ENCODE data around the gene AP1G2. TPM values are rescaled to one million over a fixed set of nuclear protein-coding genes. Genes with fewer than 3 reads are reported as not detected.

The AP1G2 gene
- total and polyA plus RNA-seq, 2 of the 13 experiments (the other 11 are each of a cell fraction or from before 2014, with no cell fraction given): 96.9 to 611 TPM

DNA sequence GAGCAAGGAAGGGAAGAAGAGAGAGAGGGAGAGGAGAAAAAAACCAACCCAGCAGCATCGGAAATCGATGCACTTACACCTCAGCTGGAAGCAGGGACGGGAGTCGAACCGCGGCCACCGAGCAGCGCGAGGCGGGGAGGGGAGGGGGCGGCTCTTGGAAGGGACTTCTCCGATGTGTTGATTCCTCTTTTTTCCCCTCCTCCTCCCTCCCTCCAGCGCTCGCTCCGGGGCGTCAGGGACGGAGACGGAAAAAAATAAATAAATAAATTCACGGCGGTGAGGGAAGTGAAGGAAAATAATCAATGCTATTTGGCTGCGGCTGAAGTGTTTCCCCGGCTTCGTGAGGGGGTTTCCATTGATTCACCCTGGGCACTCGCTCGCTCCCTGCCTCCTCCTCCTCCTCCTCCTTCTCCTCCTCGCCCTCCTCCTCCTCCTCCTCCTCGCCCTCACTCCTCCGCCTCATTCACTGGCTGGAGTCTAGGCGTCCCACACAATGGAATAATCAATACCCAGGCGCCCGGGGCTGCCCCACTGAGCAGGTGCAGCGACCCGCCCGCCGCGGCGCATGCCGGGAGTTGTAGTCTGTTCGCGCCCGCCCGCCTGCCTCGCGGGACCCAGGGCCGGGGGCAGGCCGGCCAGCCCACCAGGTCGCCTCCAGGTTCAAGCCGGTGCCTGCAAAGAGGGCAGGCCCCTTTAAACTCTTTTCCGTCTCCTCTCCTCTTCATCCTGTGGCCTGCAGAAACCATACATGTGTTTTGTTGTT lies 16.1 kb downstream of the AP1G2 start, which contains the start of gene ZFHX2 (continued):
- TF ChIP-seq, protein P1, sequence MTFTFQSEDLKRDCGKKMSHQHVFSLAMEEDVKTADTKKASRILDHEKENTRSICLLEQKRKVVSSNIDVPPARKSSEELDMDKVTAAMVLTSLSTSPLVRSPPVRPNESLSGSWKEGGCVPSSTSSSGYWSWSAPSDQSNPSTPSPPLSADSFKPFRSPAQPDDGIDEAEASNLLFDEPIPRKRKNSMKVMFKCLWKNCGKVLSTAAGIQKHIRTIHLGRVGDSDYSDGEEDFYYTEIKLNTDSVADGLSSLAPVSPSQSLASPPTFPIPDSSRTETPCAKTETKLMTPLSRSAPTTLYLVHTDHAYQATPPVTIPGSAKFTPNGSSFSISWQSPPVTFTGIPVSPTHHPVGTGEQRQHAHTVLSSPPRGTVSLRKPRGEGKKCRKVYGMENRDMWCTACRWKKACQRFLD (CRISPR knock-in tag; IDR thresholded peaks at IDR 0.05; ENCODE audit: borderline replicate concordance): peak; percentile 24; the same call in 1 of the 2 replicates
- TF ChIP-seq POLR2G (IDR thresholded peaks at IDR 0.05; ENCODE audit: low read depth, low read length) (peak; percentile 95), SIN3A (IDR thresholded peaks at IDR 0.05; ENCODE audit: borderline replicate concordance, low read depth, low read length) (peak; percentile 94; the same call in 1 of the 2 replicates), HDAC1 (CRISPR knock-in tag; IDR thresholded peaks at IDR 0.05) (peak; percentile 98), PTBP1 (IDR thresholded peaks at IDR 0.05; ENCODE audit: low read depth, low read length, poor library complexity, severe bottlenecking) (peak; percentile 89), ZNF160 (CRISPR knock-in tag; IDR thresholded peaks at IDR 0.05) (peak; percentile 63; the same call in 1 of the 2 replicates), FOXJ3 (CRISPR knock-in tag; IDR thresholded peaks at IDR 0.05; ENCODE audit: borderline replicate concordance) (no peak), SNAPC2 (CRISPR knock-in tag; IDR thresholded peaks at IDR 0.05) (no peak), IRF2 (CRISPR knock-in tag; IDR thresholded peaks at IDR 0.05) (peak; percentile 86), ZBTB1 (CRISPR knock-in tag; IDR thresholded peaks at IDR 0.05; ENCODE audit: borderline replicate concordance) (peak; percentile 33; the same call in 1 of the 2 replicates), ZSCAN31 (CRISPR knock-in tag; IDR thresholded peaks at IDR 0.05; ENCODE audit: low read depth) (peak; percentile 88), RFX1 (IDR thresholded peaks at IDR 0.05) (no peak), GZF1 (CRISPR knock-in tag; IDR thresholded peaks at IDR 0.05) (peak; percentile 69; the same call in 1 of the 2 replicates), NBN (conservative IDR thresholded peaks at IDR 0.05) (no peak), SNRNP70 (IDR thresholded peaks at IDR 0.05; ENCODE audit: low read depth, low read length) (no peak)
- TF ChIP-seq, protein P2, sequence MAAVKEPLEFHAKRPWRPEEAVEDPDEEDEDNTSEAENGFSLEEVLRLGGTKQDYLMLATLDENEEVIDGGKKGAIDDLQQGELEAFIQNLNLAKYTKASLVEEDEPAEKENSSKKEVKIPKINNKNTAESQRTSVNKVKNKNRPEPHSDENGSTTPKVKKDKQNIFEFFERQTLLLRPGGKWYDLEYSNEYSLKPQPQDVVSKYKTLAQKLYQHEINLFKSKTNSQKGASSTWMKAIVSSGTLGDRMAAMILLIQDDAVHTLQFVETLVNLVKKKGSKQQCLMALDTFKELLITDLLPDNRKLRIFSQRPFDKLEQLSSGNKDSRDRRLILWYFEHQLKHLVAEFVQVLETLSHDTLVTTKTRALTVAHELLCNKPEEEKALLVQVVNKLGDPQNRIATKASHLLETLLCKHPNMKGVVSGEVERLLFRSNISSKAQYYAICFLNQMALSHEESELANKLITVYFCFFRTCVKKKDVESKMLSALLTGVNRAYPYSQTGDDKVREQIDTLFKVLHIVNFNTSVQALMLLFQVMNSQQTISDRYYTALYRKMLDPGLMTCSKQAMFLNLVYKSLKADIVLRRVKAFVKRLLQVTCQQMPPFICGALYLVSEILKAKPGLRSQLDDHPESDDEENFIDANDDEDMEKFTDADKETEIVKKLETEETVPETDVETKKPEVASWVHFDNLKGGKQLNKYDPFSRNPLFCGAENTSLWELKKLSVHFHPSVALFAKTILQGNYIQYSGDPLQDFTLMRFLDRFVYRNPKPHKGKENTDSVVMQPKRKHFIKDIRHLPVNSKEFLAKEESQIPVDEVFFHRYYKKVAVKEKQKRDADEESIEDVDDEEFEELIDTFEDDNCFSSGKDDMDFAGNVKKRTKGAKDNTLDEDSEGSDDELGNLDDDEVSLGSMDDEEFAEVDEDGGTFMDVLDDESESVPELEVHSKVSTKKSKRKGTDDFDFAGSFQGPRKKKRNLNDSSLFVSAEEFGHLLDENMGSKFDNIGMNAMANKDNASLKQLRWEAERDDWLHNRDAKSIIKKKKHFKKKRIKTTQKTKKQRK (IDR thresholded peaks at IDR 0.05; ENCODE audit: low read length): no peak
- TF ChIP-seq, protein P3, sequence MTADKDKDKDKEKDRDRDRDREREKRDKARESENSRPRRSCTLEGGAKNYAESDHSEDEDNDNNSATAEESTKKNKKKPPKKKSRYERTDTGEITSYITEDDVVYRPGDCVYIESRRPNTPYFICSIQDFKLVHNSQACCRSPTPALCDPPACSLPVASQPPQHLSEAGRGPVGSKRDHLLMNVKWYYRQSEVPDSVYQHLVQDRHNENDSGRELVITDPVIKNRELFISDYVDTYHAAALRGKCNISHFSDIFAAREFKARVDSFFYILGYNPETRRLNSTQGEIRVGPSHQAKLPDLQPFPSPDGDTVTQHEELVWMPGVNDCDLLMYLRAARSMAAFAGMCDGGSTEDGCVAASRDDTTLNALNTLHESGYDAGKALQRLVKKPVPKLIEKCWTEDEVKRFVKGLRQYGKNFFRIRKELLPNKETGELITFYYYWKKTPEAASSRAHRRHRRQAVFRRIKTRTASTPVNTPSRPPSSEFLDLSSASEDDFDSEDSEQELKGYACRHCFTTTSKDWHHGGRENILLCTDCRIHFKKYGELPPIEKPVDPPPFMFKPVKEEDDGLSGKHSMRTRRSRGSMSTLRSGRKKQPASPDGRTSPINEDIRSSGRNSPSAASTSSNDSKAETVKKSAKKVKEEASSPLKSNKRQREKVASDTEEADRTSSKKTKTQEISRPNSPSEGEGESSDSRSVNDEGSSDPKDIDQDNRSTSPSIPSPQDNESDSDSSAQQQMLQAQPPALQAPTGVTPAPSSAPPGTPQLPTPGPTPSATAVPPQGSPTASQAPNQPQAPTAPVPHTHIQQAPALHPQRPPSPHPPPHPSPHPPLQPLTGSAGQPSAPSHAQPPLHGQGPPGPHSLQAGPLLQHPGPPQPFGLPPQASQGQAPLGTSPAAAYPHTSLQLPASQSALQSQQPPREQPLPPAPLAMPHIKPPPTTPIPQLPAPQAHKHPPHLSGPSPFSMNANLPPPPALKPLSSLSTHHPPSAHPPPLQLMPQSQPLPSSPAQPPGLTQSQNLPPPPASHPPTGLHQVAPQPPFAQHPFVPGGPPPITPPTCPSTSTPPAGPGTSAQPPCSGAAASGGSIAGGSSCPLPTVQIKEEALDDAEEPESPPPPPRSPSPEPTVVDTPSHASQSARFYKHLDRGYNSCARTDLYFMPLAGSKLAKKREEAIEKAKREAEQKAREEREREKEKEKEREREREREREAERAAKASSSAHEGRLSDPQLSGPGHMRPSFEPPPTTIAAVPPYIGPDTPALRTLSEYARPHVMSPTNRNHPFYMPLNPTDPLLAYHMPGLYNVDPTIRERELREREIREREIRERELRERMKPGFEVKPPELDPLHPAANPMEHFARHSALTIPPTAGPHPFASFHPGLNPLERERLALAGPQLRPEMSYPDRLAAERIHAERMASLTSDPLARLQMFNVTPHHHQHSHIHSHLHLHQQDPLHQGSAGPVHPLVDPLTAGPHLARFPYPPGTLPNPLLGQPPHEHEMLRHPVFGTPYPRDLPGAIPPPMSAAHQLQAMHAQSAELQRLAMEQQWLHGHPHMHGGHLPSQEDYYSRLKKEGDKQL (CRISPR knock-in tag; IDR thresholded peaks at IDR 0.05; ENCODE audit: low read depth): no peak
- TF ChIP-seq, protein P4, sequence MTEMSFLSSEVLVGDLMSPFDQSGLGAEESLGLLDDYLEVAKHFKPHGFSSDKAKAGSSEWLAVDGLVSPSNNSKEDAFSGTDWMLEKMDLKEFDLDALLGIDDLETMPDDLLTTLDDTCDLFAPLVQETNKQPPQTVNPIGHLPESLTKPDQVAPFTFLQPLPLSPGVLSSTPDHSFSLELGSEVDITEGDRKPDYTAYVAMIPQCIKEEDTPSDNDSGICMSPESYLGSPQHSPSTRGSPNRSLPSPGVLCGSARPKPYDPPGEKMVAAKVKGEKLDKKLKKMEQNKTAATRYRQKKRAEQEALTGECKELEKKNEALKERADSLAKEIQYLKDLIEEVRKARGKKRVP (CRISPR knock-in tag; IDR thresholded peaks at IDR 0.05): peak in 1 of 2 experiments; percentile 27; a peak in 1 of 4 replicates
